DND-41 (cell line): ENCODE data around the gene SHISA7.

Experiments
- EZH2 ChIP-seq: IDR thresholded peaks from 3 replicates; pipeline ENCODE4 v1.6.1; 2012; ENCODE audit warnings: borderline replicate concordance, low read depth, mild to moderate bottlenecking, moderate library complexity, low read length, inconsistent platforms; ENCODE audit not compliant: severe bottlenecking
- TF ChIP-seq, protein P1 (sequence below): IDR thresholded peaks from 2 replicates; pipeline ENCODE4 v1.5.1; 2012; ENCODE audit warnings: borderline replicate concordance, low read length, moderate library complexity, mild to moderate bottlenecking; ENCODE audit not compliant: poor library complexity, severe bottlenecking; ENCODE audit errors: extremely low read depth

DNA sequence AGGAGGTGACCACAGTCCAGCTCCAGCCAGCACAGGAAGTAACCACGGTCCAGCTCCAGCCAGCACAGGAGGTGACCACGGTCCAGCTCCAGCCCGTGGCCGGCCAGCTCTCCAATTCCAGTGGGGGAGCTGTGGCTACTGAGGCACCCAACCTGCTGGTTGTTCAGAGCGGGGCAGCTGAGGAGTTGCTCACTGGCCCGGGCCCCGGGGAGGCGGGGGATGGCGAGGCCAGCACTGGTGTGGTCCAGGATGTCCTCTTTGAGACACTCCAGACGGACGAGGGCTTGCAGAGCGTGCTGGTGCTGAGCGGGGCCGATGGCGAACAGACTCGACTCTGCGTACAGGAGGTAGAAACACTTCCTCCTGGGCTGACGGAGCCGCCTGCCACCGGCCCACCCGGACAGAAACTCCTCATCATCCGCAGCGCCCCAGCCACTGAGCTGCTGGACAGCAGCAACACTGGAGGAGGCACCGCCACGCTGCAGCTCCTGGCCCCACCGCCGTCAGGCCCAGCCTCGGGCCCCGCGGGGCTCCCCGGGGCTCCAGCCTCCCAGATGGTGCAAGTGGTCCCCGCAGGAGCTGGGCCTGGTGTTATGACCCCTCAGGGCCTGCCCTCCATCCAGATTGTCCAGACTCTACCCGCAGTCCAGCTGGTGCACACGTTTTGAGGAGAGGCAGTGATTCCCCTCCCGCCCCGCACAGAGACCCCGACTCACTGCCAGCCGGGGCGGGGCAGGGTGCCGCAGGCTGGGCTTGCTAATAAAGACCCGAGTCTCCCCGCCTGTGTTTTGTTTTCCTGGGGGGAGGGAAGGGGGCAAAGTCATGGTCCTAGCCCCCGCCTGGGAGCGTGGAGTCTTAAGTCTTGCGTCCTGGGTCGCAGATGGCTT lies 40.8 kb upstream of the SHISA7 start:
- TF ChIP-seq, protein P1, sequence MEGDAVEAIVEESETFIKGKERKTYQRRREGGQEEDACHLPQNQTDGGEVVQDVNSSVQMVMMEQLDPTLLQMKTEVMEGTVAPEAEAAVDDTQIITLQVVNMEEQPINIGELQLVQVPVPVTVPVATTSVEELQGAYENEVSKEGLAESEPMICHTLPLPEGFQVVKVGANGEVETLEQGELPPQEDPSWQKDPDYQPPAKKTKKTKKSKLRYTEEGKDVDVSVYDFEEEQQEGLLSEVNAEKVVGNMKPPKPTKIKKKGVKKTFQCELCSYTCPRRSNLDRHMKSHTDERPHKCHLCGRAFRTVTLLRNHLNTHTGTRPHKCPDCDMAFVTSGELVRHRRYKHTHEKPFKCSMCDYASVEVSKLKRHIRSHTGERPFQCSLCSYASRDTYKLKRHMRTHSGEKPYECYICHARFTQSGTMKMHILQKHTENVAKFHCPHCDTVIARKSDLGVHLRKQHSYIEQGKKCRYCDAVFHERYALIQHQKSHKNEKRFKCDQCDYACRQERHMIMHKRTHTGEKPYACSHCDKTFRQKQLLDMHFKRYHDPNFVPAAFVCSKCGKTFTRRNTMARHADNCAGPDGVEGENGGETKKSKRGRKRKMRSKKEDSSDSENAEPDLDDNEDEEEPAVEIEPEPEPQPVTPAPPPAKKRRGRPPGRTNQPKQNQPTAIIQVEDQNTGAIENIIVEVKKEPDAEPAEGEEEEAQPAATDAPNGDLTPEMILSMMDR, result no peak
- TF ChIP-seq EZH2, result no peak
